Neural crest cell (in vitro differentiated cells): ENCODE results near the gene CSNK1G2. TPM values are rescaled to one million over a fixed set of nuclear protein-coding genes. Genes with fewer than 3 reads are reported as not detected.
A peak's percentile ranks its signal among the peaks of the same experiment; 100 is the strongest.

ENCODE experiments used
- DNase-seq: peaks from one replicate; pipeline ENCODE4 v3.0.0; 2021; ENCODE audit warnings: low read depth, mixed read lengths, low spot score
- H3K27ac Mint-ChIP-seq: one replicate; pipeline ENCODE4 v1.8.0; 2021; ENCODE audit warnings: mild to moderate bottlenecking, mixed read lengths; ENCODE audit not compliant: unreplicated experiment
- H3K27me3 Mint-ChIP-seq: 2 replicates; pipeline ENCODE4 v1.8.0; 2021; ENCODE audit warnings: low read depth, mild to moderate bottlenecking, mixed read lengths
- H3K36me3 Mint-ChIP-seq: 2 replicates; pipeline ENCODE4 v1.8.0; 2021; ENCODE audit warnings: low read depth, mild to moderate bottlenecking, mixed read lengths
- H3K4me1 Mint-ChIP-seq: 2 replicates; pipeline ENCODE4 v1.8.0; 2021; ENCODE audit warnings: mixed read lengths
- H3K4me3 Mint-ChIP-seq: one replicate; pipeline ENCODE4 v1.8.0; 2021; ENCODE audit warnings: mild to moderate bottlenecking, mixed read lengths
- H3K9me3 Mint-ChIP-seq: 2 replicates; pipeline ENCODE4 v1.8.0; 2021; ENCODE audit warnings: mixed read lengths
- CTCF ChIP-seq: fragments of 200-600 bp; sonication (generic); conservative IDR thresholded peaks from 2 replicates; pipeline ENCODE4 v1.5.0; 2021; ENCODE audit warnings: antibody characterized with exemption, mild to moderate bottlenecking
- total RNA-seq: library from RNA; stranded (reverse); gene quantifications from 2 replicates; pipeline ENCODE4 v1.2.1, GENCODE V29; 2021

The CSNK1G2 gene
- total RNA-seq, 1 donor from 2014 or later, result 133 TPM

- Mint-ChIP-seq H3K4me3 (peak overlapping the region; percentile 88), H3K27me3 (no peaks in the 10 kb centered on the region), H3K4me1 (peaks cover 16% of the 10 kb centered on the region), H3K27ac (no peak overlapping the region), H3K9me3 (no peaks in the 10 kb centered on the region), H3K36me3 (no peaks in the 10 kb centered on the region)
- DNase-seq, result no peak
- TF ChIP-seq CTCF, result no peak
These were observed 36.2 kb upstream of the CSNK1G2 start for GRCh38 chr19:1904860-1905109.

GRCh38 chr19:1905110-1905862 is 35.7 kb upstream of the CSNK1G2 start, which contains the start of the genes ADAT3 and SCAMP4:
Gene ADAT3, plus strand, starts transcription at chr19:1905399. Its CDS starts 6,649 bp downstream, at chr19:1912048.
Gene SCAMP4, plus strand, starts transcription at chr19:1905399. Its CDS starts 9,621 bp downstream, at chr19:1915020.
- Mint-ChIP-seq H3K36me3 (no peaks in the 10 kb centered on the region), H3K9me3 (no peaks in the 10 kb centered on the region), H3K4me3 (peak within 1 kb of the TSS; percentile 90), H3K27ac (peak within 1 kb of the TSS; percentile 96), H3K4me1 (peaks cover 18% of the 10 kb centered on the region), H3K27me3 (no peaks in the 10 kb centered on the region)
- no peak for TF ChIP-seq CTCF
- DNase-seq, result peak; percentile 95

- peak overlapping the region; percentile 96 for H3K27ac Mint-ChIP-seq
- H3K27me3 Mint-ChIP-seq, result no peaks in the 10 kb centered on the region
- TF ChIP-seq CTCF, result no peak
- DNase-seq, result no peak
- H3K9me3 Mint-ChIP-seq, result no peaks in the 10 kb centered on the region
- peaks cover 19% of the 10 kb centered on the region for H3K4me1 Mint-ChIP-seq
- H3K36me3 Mint-ChIP-seq, result no peaks in the 10 kb centered on the region
- peak overlapping the region; percentile 90 for H3K4me3 Mint-ChIP-seq
These were observed 35.1 kb upstream of the CSNK1G2 start for GRCh38 chr19:1905863-1906375.

GRCh38 chr19:1906985-1907562 is 33.9 kb upstream of the CSNK1G2 start:
- Mint-ChIP-seq H3K4me1 (peaks cover 19% of the 10 kb centered on the region), H3K9me3 (no peaks in the 10 kb centered on the region), H3K27ac (no peak overlapping the region), H3K36me3 (no peaks in the 10 kb centered on the region), H3K27me3 (no peaks in the 10 kb centered on the region), H3K4me3 (peak overlapping the region; percentile 78)
- DNase-seq, result no peak
- no peak for TF ChIP-seq CTCF

GRCh38 chr19:1907563-1908363 is 33.2 kb upstream of the CSNK1G2 start:
- Mint-ChIP-seq H3K27me3 (no peaks in the 10 kb centered on the region), H3K36me3 (no peaks in the 10 kb centered on the region), H3K27ac (no peak overlapping the region), H3K4me3 (peak overlapping the region; percentile 49), H3K4me1 (peaks cover 19% of the 10 kb centered on the region), H3K9me3 (no peaks in the 10 kb centered on the region)
- DNase-seq, result no peak
- no peak for TF ChIP-seq CTCF
